RWPE1 (cell line): Measurements from ENCODE around the gene THY1.

Experiments used
- CTCF ChIA-PET: fragments of 350-600 bp; sonication (Branson Sonifier 250); formaldehyde crosslinking; extraction: SDS; loops from one replicate; lab custom pipeline; 2021; lab: Yijun Ruan, JAX
- POLR2A ChIA-PET: fragments of 400-600 bp; formaldehyde crosslinking; extraction: SDS; loops from one replicate; lab custom pipeline; 2020; ENCODE audit warnings: antibody characterized with exemption; ENCODE audit not compliant: low non-redundant PET; lab: Yijun Ruan, JAX
- DNase-seq: peaks from one replicate; pipeline ENCODE4 v3.0.0; 2012; ENCODE audit warnings: low spot score
- H3K27ac ChIP-seq: fragments of 450-650 bp; 2 replicates; pipeline ENCODE4 v1.5.1; 2017
- TF ChIP-seq, protein P1 (sequence below): fragments of 450-650 bp; conservative IDR thresholded peaks from 2 replicates; pipeline ENCODE4 v1.5.1; 2017; ENCODE audit warnings: low read depth, mild to moderate bottlenecking

Gene THY1

GRCh38 chr11:119382101-119382500 is 40.9 kb downstream of the THY1 start:
- CTCF ChIA-PET: interaction anchor here (0.6 to 3.9 kb wide), 5 partner anchors 20 to 736 kb away, joined by 3 to 21 read pairs (median 14); no protein-coding TSS in a partner anchor
- TF ChIP-seq, protein P1, sequence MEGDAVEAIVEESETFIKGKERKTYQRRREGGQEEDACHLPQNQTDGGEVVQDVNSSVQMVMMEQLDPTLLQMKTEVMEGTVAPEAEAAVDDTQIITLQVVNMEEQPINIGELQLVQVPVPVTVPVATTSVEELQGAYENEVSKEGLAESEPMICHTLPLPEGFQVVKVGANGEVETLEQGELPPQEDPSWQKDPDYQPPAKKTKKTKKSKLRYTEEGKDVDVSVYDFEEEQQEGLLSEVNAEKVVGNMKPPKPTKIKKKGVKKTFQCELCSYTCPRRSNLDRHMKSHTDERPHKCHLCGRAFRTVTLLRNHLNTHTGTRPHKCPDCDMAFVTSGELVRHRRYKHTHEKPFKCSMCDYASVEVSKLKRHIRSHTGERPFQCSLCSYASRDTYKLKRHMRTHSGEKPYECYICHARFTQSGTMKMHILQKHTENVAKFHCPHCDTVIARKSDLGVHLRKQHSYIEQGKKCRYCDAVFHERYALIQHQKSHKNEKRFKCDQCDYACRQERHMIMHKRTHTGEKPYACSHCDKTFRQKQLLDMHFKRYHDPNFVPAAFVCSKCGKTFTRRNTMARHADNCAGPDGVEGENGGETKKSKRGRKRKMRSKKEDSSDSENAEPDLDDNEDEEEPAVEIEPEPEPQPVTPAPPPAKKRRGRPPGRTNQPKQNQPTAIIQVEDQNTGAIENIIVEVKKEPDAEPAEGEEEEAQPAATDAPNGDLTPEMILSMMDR: no peak
- POLR2A ChIA-PET: interaction anchor here (0.6 kb wide), 1 partner anchor 47 kb away, joined by 5 read pairs; no protein-coding TSS in a partner anchor
- DNase-seq: no peak
- no peak overlapping the region for H3K27ac ChIP-seq

GRCh38 chr11:119381181-119381988 is 41.6 kb downstream of the THY1 start, which contains the start of gene USP2:
TSS of gene USP2 (minus strand) at chr11:119381690. CDS start at chr11:119373480, 8,210 bp downstream.
- TF ChIP-seq, protein P1: peak; percentile 96
- CTCF ChIA-PET: interaction anchor here (0.5 to 3.9 kb wide), 24 partner anchors 9 to 809 kb away, joined by 3 to 21 read pairs (median 4); partner anchors contain the start of gene C1QTNF5
- H3K27ac ChIP-seq: peak within 1 kb of the TSS; percentile 53
- POLR2A ChIA-PET: no interaction called here
- DNase-seq: peak; percentile 94

DNA sequence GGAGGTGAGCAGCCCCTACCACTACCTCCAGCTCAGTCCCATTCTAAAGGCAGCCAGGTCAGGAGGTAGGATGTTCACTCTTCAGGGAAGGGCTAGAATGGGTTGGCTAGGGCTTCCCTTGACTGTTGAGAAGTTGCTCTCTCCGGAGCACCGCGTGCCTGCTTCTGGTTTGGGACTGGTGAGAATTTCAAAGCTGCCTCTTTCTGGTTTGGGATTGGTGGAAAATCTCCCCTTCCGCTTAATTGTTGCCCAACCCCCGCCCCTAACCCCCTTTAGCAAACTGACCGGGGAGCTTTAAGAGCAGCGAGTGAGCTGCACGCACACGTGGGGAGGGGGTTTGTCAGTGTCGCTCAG is 42.2 kb downstream of the THY1 start:
- DNase-seq: no peak
- peak overlapping the region; percentile 53 for H3K27ac ChIP-seq
- TF ChIP-seq, protein P1: no peak
- ChIA-PET POLR2A (no interaction called here), CTCF (interaction anchor here (0.6 to 3.9 kb wide), 19 partner anchors 9 to 809 kb away, joined by 3 to 21 read pairs (median 4); partner anchors contain the start of gene C1QTNF5)

DNA sequence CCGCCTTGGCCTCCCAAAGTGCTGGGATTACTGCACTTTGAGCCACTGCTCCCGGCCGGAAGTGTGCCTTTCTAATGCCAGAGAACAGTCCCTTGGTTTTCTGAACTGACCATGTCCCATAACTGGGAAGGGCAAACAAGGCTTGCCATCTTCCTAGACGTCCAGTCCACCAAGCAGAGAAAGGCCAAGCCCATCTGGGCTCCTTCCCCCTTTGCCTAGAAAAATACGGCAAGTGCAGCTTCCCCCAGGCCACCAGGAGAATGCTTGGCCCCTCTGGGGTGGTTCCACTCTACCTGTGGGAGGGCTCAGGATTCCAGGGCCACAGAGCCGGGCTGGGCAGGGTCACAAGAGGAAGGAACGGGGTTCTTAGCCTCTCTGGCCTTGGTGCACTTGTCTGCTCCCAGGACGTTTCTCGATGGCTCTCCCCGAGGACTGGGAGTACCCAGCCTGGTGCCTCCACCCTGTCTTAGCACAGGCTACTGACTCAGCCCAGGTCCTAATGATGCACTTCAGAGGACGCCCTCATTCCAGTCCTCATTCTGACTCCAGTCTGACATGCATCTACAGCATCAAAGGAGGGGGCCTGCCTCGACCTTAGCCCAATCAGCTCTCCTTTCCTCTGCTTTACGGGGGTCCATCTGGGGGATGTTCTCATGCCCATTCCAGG is 42.7 kb downstream of the THY1 start:
- H3K27ac ChIP-seq: peak overlapping the region; percentile 53
- no peak for DNase-seq
- POLR2A ChIA-PET: interaction anchor here (0.7 kb wide), 1 partner anchor 92 kb away, joined by 5 read pairs; no protein-coding TSS in a partner anchor
- CTCF ChIA-PET: interaction anchor here (1.0 to 3.9 kb wide), 8 partner anchors 8 to 94 kb away, joined by 3 to 21 read pairs (median 14); partner anchors contain the start of gene C1QTNF5
- TF ChIP-seq, protein P1: no peak

GRCh38 chr11:119378851-119379465 is 44.0 kb downstream of the THY1 start:
- no peak for DNase-seq
- peak overlapping the region; percentile 100 for H3K27ac ChIP-seq
- ChIA-PET CTCF (interaction anchor here (0.5 to 0.7 kb wide), 2 partner anchors 56 to 189 kb away, joined by 3 to 5 read pairs; no protein-coding TSS in a partner anchor), POLR2A (no interaction called here)
- TF ChIP-seq, protein P1: no peak
